Stimulated activated CD8-positive, alpha-beta memory T cell treated with anti-CD3 and anti-CD28 coated beads, Interleukin-15, amount 100 ng/mL, for 1 hour (primary cell): Measurements from ENCODE around the gene SURF4.

Experiments used
- DNase-seq: peaks from one replicate; pipeline ENCODE4 v3.0.0-alpha.2; 2020; ENCODE audit warnings: low read depth

Gene SURF4

GRCh38 chr9:133375724-133376654, at the start of gene SURF4, which contains the start of gene STKLD1:
Gene SURF4 (minus strand): TSS chr9:133376060. CDS start chr9:133375969, 91 bp downstream.
Gene STKLD1 (plus strand): TSS chr9:133376366. CDS start chr9:133376474, 108 bp downstream.
- DNase-seq: peak; percentile 90

DNA sequence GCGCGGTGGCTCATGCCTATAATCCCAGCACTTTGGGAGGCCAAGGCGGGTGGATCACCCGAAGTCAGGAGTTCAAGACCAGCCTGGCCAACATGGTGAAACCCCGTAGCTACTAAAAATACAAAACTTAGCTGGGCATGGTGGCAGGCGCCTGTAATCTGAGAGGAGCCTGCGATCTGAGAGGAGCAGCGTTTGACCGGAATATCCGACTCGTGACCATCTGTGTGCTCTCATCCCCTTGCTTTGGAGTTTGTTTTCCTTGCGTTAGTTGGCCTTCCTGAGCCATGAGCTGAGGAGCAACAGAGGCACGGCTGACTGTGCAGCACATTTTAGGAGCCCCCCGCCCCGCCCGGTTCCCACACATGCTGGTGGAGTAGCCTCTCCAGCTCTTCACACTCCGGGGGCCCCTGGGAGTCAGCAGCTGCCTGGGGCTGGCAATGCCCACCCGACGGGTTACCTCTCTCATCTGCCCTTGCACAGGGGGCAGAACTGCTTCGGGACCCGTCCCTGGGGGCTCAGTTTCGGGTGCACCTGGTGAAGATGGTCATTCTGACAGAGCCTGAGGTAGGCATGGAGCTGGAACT, 49.3 kb upstream of the SURF4 start:
- DNase-seq: no peak

DNA sequence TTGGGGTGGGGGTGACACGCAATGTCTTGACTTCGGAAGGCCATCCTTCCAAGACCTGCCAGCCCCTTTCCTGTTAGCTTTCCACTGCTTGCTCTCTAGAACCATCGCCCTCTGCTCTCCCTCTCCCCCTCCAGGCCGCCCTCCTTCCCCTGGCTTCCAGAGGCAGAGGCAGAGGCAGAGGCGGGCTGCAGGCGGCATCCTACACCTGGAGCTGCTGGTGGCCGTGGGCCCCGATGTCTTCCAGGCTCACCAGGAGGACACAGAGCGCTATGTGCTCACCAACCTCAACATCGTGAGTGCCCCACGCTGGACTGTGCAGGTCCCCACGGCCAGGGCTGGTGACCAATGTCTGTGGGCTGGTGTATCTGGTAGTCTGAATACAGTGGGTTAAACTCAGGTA, 48.3 kb upstream of the SURF4 start:
- no peak for DNase-seq

DNA sequence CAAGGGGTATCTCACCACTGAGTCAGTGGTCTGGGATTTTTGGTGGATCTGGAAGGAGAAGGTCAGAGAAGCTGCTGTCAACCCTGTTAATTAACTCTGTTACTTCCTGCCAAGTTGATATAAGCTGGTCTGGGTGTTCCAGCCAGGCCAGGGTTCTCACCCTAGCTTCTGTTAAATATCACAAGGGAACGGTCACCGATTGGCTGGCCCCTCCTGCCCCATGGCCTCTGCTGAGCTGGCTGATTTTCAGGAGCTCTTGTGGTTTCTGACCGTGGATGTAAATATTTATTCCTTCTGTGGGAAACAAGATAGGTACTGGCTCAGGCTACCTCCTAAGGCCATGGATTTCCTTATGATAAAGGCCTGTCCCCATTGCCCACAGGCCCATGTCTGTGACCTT, 47.4 kb upstream of the SURF4 start:
- DNase-seq: no peak

DNA sequence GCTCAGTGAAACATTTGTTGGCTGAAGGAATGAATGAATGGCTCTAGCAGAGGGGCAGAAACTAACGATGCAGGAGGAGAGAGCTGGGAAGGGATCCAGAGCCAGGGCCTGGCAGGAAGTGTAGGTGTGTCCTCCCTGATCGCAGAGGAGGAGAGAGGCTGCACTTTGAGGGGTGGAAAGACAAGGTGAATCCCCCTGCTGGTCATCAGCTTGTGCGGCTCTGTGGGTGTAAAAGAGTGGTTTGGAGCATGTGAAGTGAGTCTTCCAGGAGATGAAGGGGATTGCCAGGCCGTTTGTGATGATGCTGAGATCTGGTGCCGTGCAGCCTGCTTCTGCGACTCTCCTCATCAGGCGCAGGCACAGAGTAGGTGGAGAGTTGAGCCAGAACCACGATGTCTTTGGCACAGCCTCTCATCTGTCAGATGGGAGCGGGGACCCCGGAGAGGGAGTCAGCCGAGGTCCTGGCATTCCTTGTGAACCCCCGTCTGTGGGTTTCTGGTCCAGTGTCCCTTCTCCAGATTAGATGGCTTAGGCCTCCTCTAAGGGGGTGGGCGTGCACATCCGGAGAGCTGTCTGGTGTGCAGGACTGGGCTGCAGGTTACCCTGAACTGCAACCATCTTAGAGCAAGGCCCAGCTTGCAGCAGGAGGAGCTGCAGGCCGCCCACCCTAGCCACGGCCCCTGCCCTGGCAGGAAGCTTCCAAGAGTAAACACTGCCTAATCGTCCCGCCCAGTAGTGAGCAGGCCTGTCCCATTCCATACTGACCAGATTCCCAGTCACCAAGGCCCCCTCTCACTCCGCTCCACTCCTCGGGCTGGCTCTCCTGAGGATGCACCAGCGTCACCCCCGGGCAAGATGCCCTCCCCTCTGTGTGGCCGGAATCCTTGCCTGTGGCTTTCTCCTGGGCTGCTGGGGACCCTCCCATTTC, 46.0 kb upstream of the SURF4 start, which contains the start of gene ADAMTS13:
Gene ADAMTS13 (plus strand): TSS at position 753 of the 928 bp plus-strand sequence. CDS start 77 bp downstream, at position 830.
- no peak for DNase-seq

DNA sequence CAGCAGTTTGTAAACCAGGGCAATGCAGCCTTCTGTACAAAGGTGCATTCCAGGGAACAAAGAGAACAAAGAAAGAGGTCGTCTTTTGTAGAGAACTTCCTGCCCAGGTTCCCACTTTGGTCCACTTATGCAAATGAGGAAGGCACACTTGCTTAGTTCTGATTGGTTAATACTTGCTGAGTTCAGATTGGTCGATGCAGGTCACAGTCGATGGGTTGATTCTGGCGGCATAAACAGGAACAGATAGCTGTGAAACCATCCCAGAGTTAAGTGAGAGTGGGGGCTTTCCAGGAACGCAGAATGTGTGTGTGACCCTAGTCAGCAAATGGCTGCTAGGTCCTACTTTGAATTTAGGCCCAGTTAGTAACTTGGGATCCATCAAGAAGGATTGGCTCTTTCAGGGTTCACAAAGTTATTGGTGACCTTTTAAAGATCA, 44.5 kb upstream of the SURF4 start:
- DNase-seq: no peak

- DNase-seq: no peak
These were observed 43.1 kb upstream of the SURF4 start for GRCh38 chr9:133419005-133419404.

- peak; percentile 64 for DNase-seq
These were observed 41.9 kb upstream of the SURF4 start, which contains the start of gene REXO4 for GRCh38 chr9:133417541-133418461. Gene REXO4 (minus strand): TSS chr9:133418010. CDS start chr9:133417844, 166 bp downstream.

GRCh38 chr9:133415170-133415569, 39.3 kb upstream of the SURF4 start:
- DNase-seq: no peak

- no peak for DNase-seq
These were observed 32.2 kb upstream of the SURF4 start for GRCh38 chr9:133408042-133408441.

GRCh38 chr9:133406480-133407307, 30.8 kb upstream of the SURF4 start:
- peak; percentile 55 for DNase-seq

DNA sequence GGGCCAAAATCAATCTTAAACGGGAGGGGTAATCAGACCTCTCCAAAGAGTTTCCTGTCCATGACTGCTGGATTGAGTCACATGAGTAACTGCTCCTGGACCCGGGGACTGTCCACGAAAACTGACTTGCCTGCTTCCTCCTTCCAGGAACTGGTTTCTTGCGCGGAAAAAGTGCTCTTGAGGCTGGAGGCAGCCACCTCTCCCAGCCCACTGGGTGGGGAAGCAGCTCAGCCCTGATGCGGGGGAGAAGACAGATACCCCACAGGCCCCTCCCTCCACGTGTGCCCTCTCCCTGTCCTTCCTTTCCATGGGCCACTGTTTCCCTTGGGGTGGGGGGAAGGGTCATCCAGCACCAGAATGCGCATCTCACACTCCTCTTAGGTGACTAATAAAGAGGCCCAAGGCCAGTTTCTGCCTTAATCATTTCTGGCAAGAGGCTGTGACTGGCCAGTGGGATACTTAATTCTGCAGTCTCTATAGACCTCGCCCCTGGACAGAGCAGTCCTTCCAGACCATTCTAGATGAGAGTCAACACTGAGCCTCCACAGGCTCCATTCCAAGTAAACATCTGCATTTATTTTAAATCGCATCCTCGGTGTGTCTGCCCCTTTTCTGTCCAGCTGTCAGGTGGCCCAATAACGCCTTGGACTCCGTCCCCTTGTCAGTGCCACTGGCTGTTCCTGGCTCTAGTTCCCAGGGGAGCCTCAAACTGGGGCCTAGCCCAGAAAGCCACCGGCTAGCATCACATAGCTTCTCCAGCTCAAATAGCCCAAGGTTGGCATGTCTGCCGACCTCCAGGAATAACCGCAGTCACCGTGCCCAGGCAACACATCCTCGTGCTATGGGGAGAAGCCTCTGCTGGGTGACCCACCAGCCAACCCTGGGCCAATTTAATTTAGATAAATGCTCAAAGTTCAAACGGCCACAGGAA, 29.9 kb upstream of the SURF4 start:
- no peak for DNase-seq

GRCh38 chr9:133404454-133405002, 28.7 kb upstream of the SURF4 start:
- DNase-seq: no peak

- DNase-seq: peak; percentile 38
These were observed 28.1 kb upstream of the SURF4 start for GRCh38 chr9:133403766-133404453.

GRCh38 chr9:133402689-133403088, 26.8 kb upstream of the SURF4 start:
- DNase-seq: no peak

GRCh38 chr9:133401588-133401987, 25.7 kb upstream of the SURF4 start:
- DNase-seq: no peak

- no peak for DNase-seq
These were observed 24.4 kb upstream of the SURF4 start for GRCh38 chr9:133400292-133400691.

GRCh38 chr9:133397895-133398294, 22.0 kb upstream of the SURF4 start:
- DNase-seq: no peak
